HG03280 (cell line): ENCODE measurements around the gene P4HB.

Source experiments
- ATAC-seq: cut with Tn5 transposase; IDR thresholded peaks from one replicate; pipeline ENCODE4 v1.9.1; 2021; ENCODE audit warnings: mild to moderate bottlenecking, moderate library complexity; ENCODE audit not compliant: unreplicated experiment

The P4HB gene

DNA sequence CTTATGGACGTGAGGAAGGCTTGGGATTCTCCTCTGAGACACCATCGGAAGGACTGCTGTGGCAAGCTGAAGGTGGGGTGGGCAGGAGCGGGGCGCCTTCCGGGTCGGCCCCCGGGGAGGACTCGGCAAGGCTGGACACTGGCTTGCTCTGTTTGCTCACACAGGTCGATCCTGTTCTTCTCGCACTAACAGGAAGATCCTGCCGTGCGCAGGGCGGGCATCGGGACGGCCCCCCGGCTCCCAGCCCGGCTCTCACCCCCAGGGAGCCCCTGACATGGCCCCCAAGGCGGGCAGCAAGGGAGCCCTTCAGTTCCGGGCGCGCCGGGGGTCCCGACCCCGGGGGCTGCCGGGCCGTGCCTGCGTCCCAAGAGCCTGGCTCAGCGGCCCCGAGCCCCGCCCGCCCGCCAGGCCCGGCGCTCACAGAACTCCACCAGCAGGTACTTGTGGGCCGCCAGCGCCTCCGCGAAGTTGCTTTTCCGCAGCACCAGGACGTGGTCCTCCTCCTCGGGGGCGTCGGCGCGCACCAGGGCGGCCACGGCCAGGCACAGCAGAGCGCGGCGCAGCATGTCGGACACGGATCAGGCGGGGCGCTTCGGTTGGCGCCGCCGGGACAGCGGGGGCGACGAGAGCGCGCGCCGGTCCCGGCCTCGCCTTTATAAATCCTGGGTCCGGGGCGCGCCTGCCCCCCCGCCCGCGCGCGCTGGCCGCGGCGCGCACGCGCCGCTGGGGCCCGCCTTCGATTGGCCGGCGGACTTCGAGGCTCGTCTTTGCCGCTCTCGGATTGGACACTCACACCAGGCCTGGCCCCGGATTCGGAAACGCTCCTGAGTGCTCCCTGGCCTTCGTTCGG, at the start of gene P4HB:
P4HB (minus strand) TSS at position 630 of the 850 bp plus-strand sequence; CDS start at position 566, 64 bp downstream.
- peak; percentile 3 for ATAC-seq

- no peak for ATAC-seq
Measured at GRCh38 chr17:81909231-81909630, 48.9 kb upstream of the P4HB start.

- ATAC-seq: no peak
Measured at GRCh38 chr17:81908793-81909192, 48.5 kb upstream of the P4HB start.

GRCh38 chr17:81907219-81908145, 47.1 kb upstream of the P4HB start:
- no peak for ATAC-seq

- no peak for ATAC-seq
Measured at GRCh38 chr17:81906476-81907218, 46.3 kb upstream of the P4HB start.

GRCh38 chr17:81905993-81906392, 45.7 kb upstream of the P4HB start:
- no peak for ATAC-seq

GRCh38 chr17:81905424-81905875, 45.1 kb upstream of the P4HB start:
- no peak for ATAC-seq

DNA sequence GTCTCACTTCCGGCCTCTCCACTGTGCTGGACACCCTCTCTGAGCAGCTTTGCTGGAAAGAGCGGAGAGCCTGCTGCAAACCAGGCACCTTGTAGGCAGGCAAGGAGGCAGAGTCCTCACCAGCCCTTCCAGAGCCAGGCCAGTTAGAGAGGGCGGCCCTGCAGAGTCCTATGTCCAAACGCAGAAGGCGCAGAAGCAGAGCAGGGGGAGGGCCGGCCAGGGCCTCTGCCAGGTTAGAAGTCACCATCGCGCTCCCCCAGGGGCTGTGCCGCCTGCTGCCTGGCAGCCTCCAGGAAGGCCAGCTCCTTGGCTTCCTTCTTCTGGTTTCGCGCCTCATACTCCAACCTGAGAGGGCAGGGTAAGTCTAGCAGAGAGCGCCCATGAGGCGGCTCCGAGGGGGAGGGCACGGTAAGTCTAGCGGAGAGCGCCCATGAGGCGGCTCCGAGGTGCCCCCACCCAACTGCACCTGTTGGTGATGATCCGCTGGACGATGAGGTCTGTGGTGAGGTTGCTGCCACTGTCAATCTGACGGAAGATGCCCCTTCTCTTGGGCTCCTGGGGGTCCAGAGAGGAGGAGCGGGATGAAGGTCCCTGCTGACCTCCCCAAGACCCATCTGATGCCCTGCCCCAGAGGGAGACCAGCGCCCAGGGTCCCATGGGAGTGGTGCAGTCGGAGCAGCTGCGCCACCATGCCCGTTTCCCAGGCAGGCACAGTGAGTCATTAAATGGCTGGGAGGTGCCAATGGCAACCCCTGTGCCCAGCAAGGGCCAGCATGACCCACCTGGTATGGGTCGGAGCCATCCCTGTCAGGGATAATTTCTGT, 44.5 kb upstream of the P4HB start:
- ATAC-seq: no peak

GRCh38 chr17:81903896-81904599, 43.7 kb upstream of the P4HB start:
- ATAC-seq: no peak

- ATAC-seq: no peak
Measured at GRCh38 chr17:81903415-81903831, 43.1 kb upstream of the P4HB start.

GRCh38 chr17:81902653-81903414, 42.5 kb upstream of the P4HB start:
- no peak for ATAC-seq

DNA sequence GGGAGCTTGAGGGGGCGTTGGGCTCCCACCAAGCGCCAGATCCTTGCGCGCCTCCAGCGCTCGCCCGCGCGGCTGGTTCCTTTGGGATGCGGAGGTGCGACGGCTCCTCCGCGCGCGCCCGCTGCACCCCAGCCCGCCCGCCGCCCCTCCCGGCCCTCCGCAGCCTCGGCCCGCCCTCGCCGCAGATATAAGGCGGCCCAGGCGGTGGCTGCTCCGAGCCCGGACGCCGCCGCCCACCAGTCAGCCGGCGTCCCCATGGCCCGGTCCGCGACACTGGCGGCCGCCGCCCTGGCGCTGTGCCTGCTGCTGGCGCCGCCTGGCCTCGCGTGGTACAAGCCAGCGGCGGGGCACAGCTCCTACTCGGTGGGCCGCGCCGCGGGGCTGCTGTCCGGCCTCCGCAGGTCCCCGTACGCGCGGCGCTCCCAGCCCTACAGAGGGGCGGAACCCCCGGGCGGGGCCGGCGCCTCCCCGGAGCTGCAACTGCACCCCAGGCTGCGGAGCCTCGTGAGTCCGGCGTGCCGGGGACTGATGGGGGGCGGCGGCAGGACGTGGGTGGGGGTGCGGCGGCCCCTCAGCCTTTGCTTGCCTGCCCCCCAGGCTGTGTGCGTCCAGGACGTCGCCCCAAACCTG, 41.8 kb upstream of the P4HB start, which contains the start of gene NPB:
NPB (plus strand) TSS at position 216 of the 630 bp plus-strand sequence; CDS start at position 256, 40 bp downstream.
- ATAC-seq: no peak

DNA sequence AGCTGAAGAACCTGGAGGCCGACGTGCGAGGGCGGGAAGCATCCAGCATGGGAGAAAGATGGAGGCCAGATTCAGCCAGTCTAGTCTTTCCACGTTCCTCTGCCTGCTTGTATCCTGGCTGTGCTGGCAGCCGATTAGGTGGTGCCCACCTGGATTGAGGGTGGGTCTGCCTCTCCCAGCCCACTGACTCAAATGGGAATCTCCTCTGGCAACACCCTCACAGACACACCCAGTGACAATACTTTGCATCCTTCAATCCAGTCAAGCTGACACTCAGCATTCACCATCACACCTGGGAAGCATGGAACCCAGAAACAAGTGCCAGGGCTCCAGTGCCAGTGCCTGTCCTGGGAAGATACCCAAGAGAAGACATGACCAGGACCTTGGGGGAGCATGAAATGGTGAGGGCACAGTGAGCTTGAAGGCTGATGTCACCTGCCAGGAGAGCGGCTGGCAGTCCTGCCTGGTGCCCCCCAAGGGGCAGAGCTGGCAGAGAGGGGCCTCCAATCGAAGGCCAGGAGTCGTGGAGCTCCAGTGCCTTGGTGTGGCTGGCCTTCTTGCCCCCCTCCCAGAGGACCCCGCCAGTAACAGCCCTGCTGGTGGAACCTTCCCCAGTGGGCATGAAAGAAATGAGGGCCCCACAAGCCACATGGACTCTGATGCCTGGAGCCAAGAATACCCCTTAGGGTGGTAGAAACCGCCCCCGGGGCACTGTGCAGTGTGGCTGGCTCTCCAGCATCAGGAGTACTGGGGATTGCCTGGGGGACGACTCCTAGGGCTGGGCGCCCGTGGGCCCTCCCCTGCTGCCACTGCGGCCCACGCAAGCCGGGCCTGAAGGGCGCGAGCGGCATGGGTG, 41.1 kb upstream of the P4HB start:
- ATAC-seq: no peak

DNA sequence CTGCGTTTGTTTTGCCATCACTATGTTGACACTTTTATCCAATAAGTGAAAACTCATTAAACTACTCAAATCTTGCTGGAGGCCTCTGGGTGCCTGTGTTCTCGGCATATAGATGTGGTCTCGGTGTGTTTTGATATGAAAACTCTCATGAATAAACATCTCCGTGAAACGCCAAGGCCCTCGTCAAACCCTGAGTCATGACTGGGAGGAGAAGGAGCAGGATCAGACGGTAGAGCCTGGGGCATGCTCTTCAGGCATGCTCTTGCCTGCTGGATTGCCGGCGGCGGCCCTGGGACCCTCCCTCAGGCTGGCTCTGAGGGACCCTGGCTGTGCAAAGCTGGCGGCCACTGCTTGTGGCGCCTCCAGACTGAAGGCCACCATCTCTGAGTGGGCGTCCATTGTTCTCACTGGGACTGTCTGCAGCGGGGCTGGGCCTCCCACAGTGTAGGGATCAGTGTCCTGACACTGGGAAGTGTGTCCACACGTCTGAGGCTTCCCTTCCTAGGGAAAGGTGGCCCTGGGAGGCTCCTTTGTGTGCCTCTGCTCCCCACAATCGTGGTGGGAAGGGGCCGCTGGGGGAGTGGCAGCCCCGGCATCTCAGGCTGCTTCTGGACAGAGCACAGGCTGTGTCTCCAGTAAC, 40.0 kb upstream of the P4HB start:
- ATAC-seq: no peak

GRCh38 chr17:81899514-81900166, 39.3 kb upstream of the P4HB start:
- no peak for ATAC-seq

GRCh38 chr17:81898885-81899284, 38.5 kb upstream of the P4HB start:
- no peak for ATAC-seq
